Right lobe of liver (tissue), 6 donors: ENCODE measurements around the gene DRC1. TPM values are rescaled to one million over a fixed set of nuclear protein-coding genes. Genes with fewer than 3 reads are reported as not detected.
"Not testable (repeated sequence)": the region's sequence is repeated elsewhere in the genome, so short reads cannot be mapped to it uniquely, and the experiment has no call there.

ENCODE experiments used
- ATAC-seq, 4 donors: fragments of 200-7000 bp; cut with Tn5 transposase; one replicate each; pipeline ENCODE4 v1.9.1; 2020; ENCODE audit warnings: mild to moderate bottlenecking in 4 of 4, moderate library complexity in 4 of 4
- DNase-seq, 3 donors: peaks; one replicate each; pipeline ENCODE4 v3.0.0-alpha.2; 2020
- H3K27ac ChIP-seq, 3 donors: fragments of 200-600 bp; one replicate each; pipeline ENCODE4 v1.8.0; 2022
- H3K27me3 ChIP-seq, 2 donors: fragments of 200-600 bp; one replicate each; pipeline ENCODE4 v1.8.0; 2022
- H3K36me3 ChIP-seq, 4 donors: fragments of 200-600 bp; sonication (generic) in 1 of 4; one replicate each; pipeline versions ENCODE4 v1.5.1 to v1.8.0; 2017 to 2022; ENCODE audit warnings: control low read depth in 1 of 4
- H3K4me1 ChIP-seq, 4 donors: fragments of 200-600 bp; sonication (generic) in 1 of 4; one replicate each; pipeline versions ENCODE4 v1.5.1 to v1.8.0; 2017 to 2022; ENCODE audit warnings: control low read depth in 1 of 4
- H3K4me3 ChIP-seq, 3 donors: fragments of 200-600 bp; one replicate each; pipeline ENCODE4 v1.8.0; 2022
- H3K9me3 ChIP-seq, 4 donors: fragments of 200-600 bp; sonication (generic) in 1 of 4; one replicate each; pipeline versions ENCODE4 v1.5.1 to v1.8.0; 2017 to 2022; ENCODE audit warnings: control low read depth in 1 of 4
- CTCF ChIP-seq, 4 donors: fragments of 200-600 bp in 3 of 4; fragments of 450-650 bp in 1 of 4; IDR thresholded peaks; one replicate each; pipeline versions ENCODE4 v1.5.1 to v1.8.0; 2016 to 2022; ENCODE audit warnings: antibody characterized with exemption in 4 of 4, mild to moderate bottlenecking in 2 of 4
- POLR2A ChIP-seq: fragments of 450-650 bp; IDR thresholded peaks from one replicate; pipeline ENCODE4 v1.6.1; 2017; ENCODE audit warnings: antibody characterized with exemption, mild to moderate bottlenecking
- WGBS: methylation state at CpG from one replicate; pipeline ENCODE4 v1.1.6; 2018; ENCODE audit warnings: low coverage, low lambda C conversion rate; ENCODE audit not compliant: insufficient coverage; ENCODE audit errors: missing lambda C conversion rate; 5-methylcytosine and 5-hydroxymethylcytosine counted together
- intact Hi-C, 2 donors: fragments of 100-400 bp; cut with DNase I; formaldehyde crosslinking; loops; one replicate each; pipeline versions ENCODE4 v1.11.2 to v1.14.1; 2022
- total RNA-seq, 6 experiments: library from RNA; depleted of rRNA in 2 of 6; stranded (reverse); fragments of >200 nt in 2 of 6; fragmentation: NEBNext Ultra II Directional in 3 of 6; extraction: Animal tissue kit (Norgen Biotek cat#: 25700) in 3 of 6; gene quantifications; one replicate each; pipeline versions ENCODE4 v1.1.0 to v1.2.4, GENCODE V29; 2016 to 2023
- donor health status: DM: no; HTN: yes; CAD: no.
- donor health status: DM: no; HTN: no; CAD: no.
- donor health status: DM: no; HTN: no; CAD: no.
- donor health status: DM: no; HTN: yes; CAD: no.
- donor health status: DM: no; HTN: yes; CAD: no.

DRC1 gene
- total RNA-seq, 6 experiments from 2014 or later: 0.31 TPM; not detected in 4

GRCh38 chr2:26363958-26364357 is 37.8 kb upstream of the DRC1 start:
- 64% methylated on average over 2 of the region's 3 CpGs for WGBS
- TF ChIP-seq CTCF (IDR thresholded peaks at IDR 0.05) (no peak), POLR2A (no peak)
- no peaks in the 10 kb centered on the region for H3K27me3 ChIP-seq
- H3K27ac ChIP-seq: no peak overlapping the region
- peaks cover 0 to 15% (median 0%) of the 10 kb centered on the region in 4 donors for H3K36me3 ChIP-seq
- ATAC-seq (no peak), DNase-seq (no peak)
- intact Hi-C loops: no loop called here
- H3K4me1 ChIP-seq: peaks cover 0 to 11% (median 3%) of the 10 kb centered on the region in 4 donors
- H3K9me3 ChIP-seq: no peaks in the 10 kb centered on the region
- H3K4me3 ChIP-seq: no peak overlapping the region

GRCh38 chr2:26364669-26365068 is 37.1 kb upstream of the DRC1 start:
- TF ChIP-seq POLR2A (no peak), CTCF (IDR thresholded peaks at IDR 0.05) (no peak)
- Histone ChIP-seq H3K27ac (no peak overlapping the region), H3K36me3 (peaks cover 0 to 15% (median 0%) of the 10 kb centered on the region in 4 donors), H3K4me3 (no peak overlapping the region), H3K27me3 (no peaks in the 10 kb centered on the region), H3K4me1 (peaks cover 0 to 11% (median 3%) of the 10 kb centered on the region in 4 donors), H3K9me3 (no peaks in the 10 kb centered on the region)
- WGBS: 95% methylated on average over 4 of the region's 4 CpGs
- no peak for ATAC-seq
- intact Hi-C loops: no loop called here
- DNase-seq: no peak

- H3K27ac ChIP-seq: no peak overlapping the region
- DNase-seq: no peak
- peaks cover 0 to 15% (median 0%) of the 10 kb centered on the region in 4 donors for H3K36me3 ChIP-seq
- ATAC-seq: no peak
- no peaks in the 10 kb centered on the region for H3K9me3 ChIP-seq
- intact Hi-C loops: no loop called here
- H3K4me1 ChIP-seq: peaks cover 0 to 11% (median 3%) of the 10 kb centered on the region in 4 donors
- no peak for TF ChIP-seq CTCF (IDR thresholded peaks at IDR 0.05)
- TF ChIP-seq POLR2A: no peak
- no peak overlapping the region for H3K4me3 ChIP-seq
- no peaks in the 10 kb centered on the region for H3K27me3 ChIP-seq
- WGBS: 90% methylated on average over 5 of the region's 5 CpGs
These were observed 34.8 kb upstream of the DRC1 start for GRCh38 chr2:26366957-26367356.

- intact Hi-C loops, H3K9me3 ChIP-seq, H3K27me3 ChIP-seq, DNase-seq, H3K27ac ChIP-seq, H3K4me3 ChIP-seq, ATAC-seq, H3K4me1 ChIP-seq: not testable (repeated sequence)
- peaks cover 0 to 20% (median 2%) of the 10 kb centered on the region in 4 donors for H3K36me3 ChIP-seq
- WGBS: 30% methylated on average over 2 of the region's 2 CpGs
These were observed 32.1 kb upstream of the DRC1 start for GRCh38 chr2:26369664-26370063.

- intact Hi-C loops, H3K27ac ChIP-seq, H3K27me3 ChIP-seq, H3K4me1 ChIP-seq, H3K9me3 ChIP-seq, DNase-seq, H3K4me3 ChIP-seq, ATAC-seq: not testable (repeated sequence)
- H3K36me3 ChIP-seq: peaks cover 0 to 25% (median 8%) of the 10 kb centered on the region in 4 donors
- WGBS: no CpG with 5 or more reads among the region's 31 CpGs
These were observed 30.8 kb upstream of the DRC1 start for GRCh38 chr2:26370909-26371308.

GRCh38 chr2:26376799-26377198 is 24.9 kb upstream of the DRC1 start:
- intact Hi-C loops: no loop called here
- WGBS: 100% methylated on average over 1 of the region's 1 CpG
- DNase-seq (no peak), ATAC-seq (no peak)
- no peak overlapping the region for H3K27ac ChIP-seq
- H3K4me1 ChIP-seq: no peaks in the 10 kb centered on the region
- no peak for TF ChIP-seq POLR2A
- TF ChIP-seq CTCF (IDR thresholded peaks at IDR 0.05): no peak
- H3K9me3 ChIP-seq: no peaks in the 10 kb centered on the region
- peaks cover 0 to 21% (median 6%) of the 10 kb centered on the region in 4 donors for H3K36me3 ChIP-seq
- H3K27me3 ChIP-seq: no peaks in the 10 kb centered on the region
- no peak overlapping the region for H3K4me3 ChIP-seq
